Renal cortical epithelial cell (primary cell): ENCODE results near the gene AADAC. TPM values are rescaled to one million over a fixed set of nuclear protein-coding genes. Genes with fewer than 3 reads are reported as not detected.
"Not testable (repeated sequence)": the region's sequence is repeated elsewhere in the genome, so short reads cannot be mapped to it uniquely, and the experiment has no call there.

Experiments
- DNase-seq: peaks from one replicate; pipeline ENCODE4 v3.0.0-alpha.2; 2011; ENCODE audit warnings: low read depth
- total RNA-seq: library from RNA; depleted of rRNA; stranded (reverse); fragments of >200 nt; gene quantifications from 2 replicates; pipeline ENCODE4 v1.2.3, GENCODE V29; 2014

The AADAC gene
- total RNA-seq, 1 donor from 2014 or later = not detected

DNA sequence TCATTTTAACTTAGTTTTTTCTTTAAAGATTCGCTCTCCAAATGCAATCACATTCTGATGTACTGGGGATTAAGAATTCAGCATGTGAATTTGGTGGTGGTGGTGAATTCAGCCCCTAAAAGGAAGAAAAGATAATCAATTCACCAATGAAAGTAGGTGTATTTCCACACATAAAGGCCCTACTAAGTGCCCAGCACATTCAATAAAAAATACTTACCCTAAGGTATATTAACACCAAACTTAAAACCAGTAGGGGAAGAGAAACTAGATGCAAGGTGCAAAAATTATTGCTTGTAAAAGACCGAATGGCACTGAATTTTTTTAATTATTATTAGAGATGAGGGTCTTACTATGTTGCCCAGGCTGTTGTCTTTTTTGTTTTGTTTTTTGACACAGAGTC lies 42.7 kb downstream of the AADAC start:
- no peak for DNase-seq

DNA sequence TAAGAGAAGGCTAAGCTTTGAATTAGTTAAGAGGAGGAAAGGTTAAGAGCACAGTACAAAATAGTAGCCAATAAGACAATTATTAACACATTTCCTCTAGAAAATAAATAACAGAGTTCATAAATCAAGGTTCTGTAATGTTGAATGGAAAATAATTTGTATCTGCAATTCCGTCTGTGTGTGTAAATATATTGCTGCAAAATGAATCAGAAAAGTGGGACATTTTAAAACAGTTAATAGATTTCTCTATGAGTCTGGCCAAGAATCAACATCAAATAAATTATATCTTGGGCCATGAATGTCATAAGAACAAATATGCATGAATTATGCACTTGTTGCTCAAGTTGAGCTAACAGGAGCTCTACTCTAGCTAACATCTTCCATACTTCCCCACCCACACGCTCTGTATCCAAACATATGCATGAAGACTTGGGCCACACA lies 45.3 kb downstream of the AADAC start:
- DNase-seq = peak; percentile 71

DNA sequence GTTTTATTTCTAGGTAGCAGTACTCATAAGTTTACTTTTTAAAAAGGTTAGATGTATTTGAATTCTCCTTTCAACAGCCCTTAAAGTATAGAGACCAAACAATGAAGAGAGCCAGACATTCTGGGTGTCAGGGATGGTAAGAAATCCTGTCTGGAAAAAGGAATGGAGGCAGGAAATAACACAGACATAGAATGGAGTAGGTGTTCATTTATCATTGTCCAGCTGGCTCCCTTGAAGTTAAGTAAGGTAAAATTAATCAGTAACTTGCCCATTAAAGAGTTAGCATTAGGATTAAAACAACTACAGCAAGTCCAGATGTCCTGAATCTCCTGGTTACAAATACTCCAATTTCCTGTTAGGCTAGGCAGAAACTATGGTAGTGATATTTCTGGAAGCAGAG lies 46.0 kb downstream of the AADAC start:
- peak; percentile 96 for DNase-seq

DNA sequence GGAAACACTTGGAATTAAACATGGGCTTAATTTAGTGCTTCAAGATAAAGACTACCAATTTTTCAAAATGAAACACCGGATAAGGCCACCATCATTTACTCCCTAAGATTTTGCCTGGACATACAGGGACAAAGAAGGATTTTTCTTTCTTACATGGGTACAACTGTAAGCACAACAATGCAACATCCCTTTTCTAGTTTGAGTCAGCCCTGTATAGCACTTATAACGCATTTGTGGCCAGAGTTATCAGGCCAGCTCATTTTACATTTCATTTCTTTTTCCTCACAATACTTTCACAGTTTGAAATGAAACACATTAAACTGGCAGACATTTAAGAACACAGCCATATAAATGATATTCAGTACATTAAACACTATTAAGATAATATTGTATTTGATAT lies 49.7 kb downstream of the AADAC start:
- no peak for DNase-seq

DNA sequence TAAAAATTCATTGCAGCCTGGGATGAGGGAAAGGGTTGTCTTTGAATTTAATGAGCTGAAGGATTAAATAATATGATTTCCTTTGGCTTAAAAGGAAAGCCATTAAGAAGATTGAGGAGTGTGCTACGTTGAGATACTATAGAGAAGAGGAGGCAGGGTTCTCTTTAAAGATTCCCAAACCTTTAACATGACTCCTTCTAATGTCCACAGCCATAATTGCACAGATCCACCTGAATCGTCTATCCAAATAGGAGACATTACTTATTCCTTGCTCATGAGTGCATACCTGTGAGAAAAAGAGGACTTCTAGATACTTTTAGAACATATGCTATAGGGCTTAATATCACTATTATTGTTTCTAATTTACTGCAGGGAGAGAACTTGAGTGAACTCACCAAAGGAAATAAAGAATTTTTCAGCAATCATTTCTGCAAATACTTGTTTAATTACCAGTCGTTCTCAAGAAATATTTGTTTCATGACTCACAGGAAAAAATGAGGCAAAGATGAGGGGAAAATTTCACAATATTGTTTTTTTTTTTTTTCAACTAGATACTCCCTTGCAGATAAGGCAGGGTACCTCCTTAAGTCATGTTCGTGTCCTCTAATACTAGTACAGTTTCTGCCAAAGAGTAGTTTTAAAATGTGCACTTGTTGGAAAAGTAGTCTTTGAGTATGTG lies 50.6 kb downstream of the AADAC start:
- DNase-seq = peak; percentile 90

DNA sequence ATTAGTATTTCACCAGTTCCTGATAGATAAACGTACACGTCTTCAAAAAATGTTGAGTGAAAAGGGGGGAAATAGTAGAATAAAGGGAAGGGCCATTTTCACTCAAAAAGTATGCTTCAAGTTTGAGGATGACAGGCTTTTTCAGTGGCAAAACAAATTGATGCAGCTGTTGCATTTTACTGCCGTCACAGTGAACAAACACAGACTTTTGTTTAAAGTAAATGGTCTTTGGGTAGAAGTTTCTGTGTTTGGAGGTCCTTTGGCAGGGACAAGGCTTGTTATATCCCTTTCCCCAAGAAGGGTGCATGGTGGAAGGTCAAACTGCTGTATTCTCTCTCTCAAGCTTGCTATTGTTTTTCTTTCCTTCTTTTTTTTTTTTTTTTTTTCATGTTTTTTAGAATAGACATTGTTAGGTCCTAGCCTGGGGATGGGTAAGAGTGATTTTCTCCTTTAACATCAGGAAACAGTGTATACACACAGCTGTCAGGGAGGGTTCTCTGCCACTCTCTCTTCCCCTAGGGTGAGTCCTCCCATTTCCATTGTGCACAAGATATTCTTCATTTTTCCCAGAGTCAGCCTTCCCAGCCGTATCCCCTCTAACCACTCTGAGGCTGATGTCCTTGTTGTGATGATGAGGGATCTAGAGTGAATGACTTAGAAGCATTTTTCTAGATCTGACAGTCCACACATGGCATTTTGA lies 52.9 kb downstream of the AADAC start:
- no peak for DNase-seq

DNA sequence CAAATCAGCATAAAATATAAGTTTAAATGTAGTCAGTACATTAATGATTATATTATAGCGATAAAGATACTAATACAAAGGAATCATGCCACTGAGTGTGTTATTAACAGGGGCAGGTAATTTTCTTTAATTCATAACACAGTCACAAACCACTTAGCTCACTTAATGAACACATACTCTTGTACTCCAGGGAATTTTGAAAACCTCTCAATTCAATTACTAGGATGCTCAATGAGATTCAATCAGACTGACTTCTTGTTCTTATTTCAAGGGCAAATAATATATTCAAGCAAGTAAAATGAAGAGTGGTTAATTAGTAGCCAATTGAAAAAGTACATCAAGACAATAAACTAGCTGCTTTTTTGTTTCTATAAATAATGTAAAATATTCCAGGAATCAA lies 53.8 kb downstream of the AADAC start:
- no peak for DNase-seq

DNA sequence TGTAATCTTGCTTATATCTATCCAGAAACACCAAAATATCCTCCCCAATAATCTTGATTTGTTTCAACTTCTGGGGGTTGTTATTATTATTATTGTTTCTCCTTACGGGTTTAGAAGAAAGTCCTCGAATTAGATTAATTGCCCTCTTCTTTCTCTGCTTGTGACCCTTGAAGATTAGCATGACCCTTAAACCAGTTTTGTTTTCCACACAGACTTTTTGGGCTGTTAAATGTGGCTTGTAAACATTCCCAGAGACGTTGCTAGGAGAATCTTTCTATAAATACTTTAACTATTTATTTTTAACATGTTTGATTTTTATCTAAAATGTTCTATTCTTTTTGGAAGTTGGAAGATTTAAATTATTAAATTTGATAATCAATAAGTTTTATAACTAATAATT lies 55.3 kb downstream of the AADAC start:
- DNase-seq = no peak

DNA sequence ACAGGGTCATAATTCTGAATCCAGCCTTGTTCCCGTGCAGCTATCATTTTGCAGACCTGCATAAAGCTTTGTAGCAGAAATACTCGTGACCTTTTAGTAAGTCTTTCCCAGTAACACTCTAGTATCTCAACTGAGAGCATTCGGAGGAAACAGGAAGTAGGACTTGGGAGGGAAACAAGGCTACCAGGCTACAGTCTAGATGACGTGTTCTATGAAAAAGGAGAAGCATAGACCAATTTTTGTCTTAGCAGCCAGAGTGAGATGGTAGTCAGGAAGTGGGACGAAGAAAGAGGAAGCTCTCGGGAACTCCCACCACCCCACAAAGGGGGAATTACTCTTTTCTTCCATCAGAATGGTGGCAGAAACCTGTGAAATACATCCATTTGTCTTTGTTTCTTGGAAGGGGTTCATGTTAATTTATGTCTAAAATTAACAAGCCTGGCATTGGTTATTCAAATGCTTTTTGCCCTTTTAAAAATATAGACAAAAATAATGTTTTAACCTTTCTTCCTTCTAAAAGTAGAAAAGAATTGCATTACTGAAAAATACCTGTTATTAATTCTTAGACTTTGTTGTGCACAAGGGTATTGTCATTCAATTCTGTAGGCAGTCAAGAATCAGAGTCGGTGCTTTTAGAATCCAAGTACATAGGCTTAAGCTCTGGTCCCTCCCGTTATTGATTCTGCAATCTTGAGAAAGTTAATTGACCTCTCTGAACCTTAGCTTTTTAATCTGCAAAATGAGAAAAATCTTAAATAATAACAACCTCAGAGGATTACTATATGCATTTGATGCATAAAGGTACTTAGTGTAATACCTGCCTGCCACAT lies 57.9 kb downstream of the AADAC start:
- no peak for DNase-seq

DNA sequence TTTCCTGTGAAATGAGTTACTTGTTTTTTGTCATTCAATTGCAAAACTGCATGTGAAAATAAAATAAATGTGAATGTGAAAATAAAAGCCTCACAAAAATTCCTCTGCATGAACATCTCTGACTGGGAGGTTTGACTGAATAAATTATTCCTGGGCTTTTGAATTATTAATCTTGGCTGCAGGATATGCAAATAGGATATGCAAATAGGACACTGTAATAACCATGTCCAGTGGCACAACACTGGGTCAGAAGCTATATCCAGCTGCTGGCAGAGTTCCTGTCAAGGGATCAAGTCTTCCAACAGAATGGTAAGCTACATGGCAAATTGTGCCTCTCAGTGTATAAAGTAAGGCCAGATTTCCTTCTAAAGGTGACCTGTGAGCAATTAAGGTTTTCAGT lies 59.5 kb downstream of the AADAC start, which contains the start of gene SUCNR1:
Gene SUCNR1, plus strand, starts transcription at position 246 of the 400 bp plus-strand sequence. CDS start 6,250 bp downstream, outside the sequence.
- peak; percentile 65 for DNase-seq

DNA sequence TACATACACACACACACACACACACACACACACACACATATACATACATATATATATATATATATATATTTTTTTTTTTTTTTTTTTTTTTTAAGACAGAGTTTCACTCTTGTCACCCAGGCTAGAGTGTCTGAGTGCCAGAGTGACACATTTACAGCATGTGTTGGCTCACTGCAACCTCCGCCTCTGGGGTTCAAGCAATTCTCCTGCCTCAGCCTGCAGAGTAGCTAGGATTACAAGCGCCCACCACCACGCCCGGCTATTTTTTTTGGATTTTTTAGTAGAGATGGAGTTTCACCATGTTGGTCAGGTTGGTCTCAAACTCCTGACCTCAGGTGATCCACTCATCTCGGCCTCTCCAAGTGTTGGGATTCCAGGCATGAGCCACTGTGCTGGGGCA lies 60.2 kb downstream of the AADAC start:
- DNase-seq = not testable (repeated sequence)

DNA sequence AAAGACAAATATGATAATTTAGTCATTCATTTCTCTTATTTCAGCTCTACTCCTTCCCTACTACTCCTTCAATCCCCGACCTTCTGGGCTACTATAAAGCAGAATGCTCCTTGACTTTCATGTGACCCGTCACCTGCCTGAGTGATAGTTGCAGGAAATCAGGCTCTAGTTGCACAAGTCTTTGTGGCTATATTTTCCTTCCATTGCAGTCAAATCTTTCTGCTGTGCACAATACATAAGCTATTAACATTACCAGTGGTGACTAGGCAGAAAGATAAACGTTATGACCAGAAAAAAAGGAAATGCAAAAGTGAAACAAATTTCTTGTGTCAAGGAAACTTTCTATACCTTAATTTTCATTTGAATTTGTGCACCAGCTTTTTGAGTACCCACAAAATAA lies 61.8 kb downstream of the AADAC start:
- peak; percentile 90 for DNase-seq

DNA sequence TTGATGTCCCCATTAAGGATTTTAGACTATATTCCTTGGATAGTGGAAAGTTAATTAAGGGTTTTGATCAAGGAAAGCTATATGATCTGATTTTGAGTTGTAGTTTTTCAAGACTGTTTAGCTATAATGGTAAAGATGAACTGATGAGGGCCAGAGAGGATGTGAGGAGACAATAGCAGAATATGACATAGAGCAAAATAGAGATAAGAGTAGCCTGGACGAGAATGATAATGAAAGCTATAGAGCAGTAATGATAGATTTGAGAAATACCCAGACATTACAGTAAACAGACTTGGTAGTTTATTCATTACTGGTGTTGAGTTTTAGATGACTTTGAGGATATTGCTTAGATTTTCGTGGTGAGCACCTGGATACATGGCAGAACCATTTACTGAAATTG lies 63.4 kb downstream of the AADAC start:
- DNase-seq = no peak

Other genes with a start within 250 kb of the AADAC start
- gene AADACL2, start 80.2 kb upstream of the AADAC start, total RNA-seq = not detected in 2 replicates
- gene SUCNR1, start 59.5 kb downstream of the AADAC start, total RNA-seq = 0.17 and 2.1 TPM in 2 replicates